DND-41 (cell line): Measurements from ENCODE around the gene CARM1.

Source experiments
- ATAC-seq: fragments of 200-7000 bp; cut with Tn5 transposase; 3 replicates; pipeline ENCODE4 v1.9.1; 2021; ENCODE audit warnings: low read depth; ENCODE audit not compliant: insufficient read depth
- DNase-seq: peaks from one replicate; pipeline ENCODE4 v3.0.0-alpha.2; 2020
- H2AFZ ChIP-seq: 2 replicates; pipeline ENCODE4 v1.6.0; 2012; ENCODE audit warnings: low read depth, low read length
- H3K27ac ChIP-seq: 2 replicates; pipeline ENCODE4 v1.5.1; 2012; ENCODE audit warnings: low read length, inconsistent platforms
- H3K27me3 ChIP-seq: fragments of 200-600 bp; sonication (generic); 2 replicates; pipeline ENCODE4 v1.6.0; 2012; ENCODE audit warnings: low read length, mild to moderate bottlenecking, inconsistent platforms; ENCODE audit not compliant: insufficient read depth, poor library complexity
- H3K36me3 ChIP-seq: 2 replicates; pipeline ENCODE4 v1.5.1; 2012; ENCODE audit warnings: low read length, inconsistent platforms; ENCODE audit not compliant: insufficient read depth
- H3K4me1 ChIP-seq: 2 replicates; pipeline ENCODE4 v1.5.1; 2012; ENCODE audit warnings: mild to moderate bottlenecking, low read length; ENCODE audit not compliant: insufficient read depth
- H3K4me2 ChIP-seq: 2 replicates; pipeline ENCODE4 v1.6.0; 2012; ENCODE audit warnings: mild to moderate bottlenecking, moderate library complexity, low read length, inconsistent platforms; ENCODE audit not compliant: insufficient read depth
- H3K4me3 ChIP-seq, 2 experiments: fragments of 200-600 bp in 1 of 2; shearing (Covaris generic) in 1 of 2; 2 replicates each; pipeline ENCODE4 v1.5.1; 2012 to 2016; ENCODE audit warnings: inconsistent platforms in 2 of 2, low read length in 2 of 2, mild to moderate bottlenecking in 2 of 2, low read depth in 1 of 2, moderate library complexity in 1 of 2
- H3K79me2 ChIP-seq: 2 replicates; pipeline ENCODE4 v1.6.0; 2012; ENCODE audit warnings: low read length, inconsistent platforms; ENCODE audit not compliant: insufficient read depth
- H3K9ac ChIP-seq: 2 replicates; pipeline ENCODE4 v1.6.0; 2012; ENCODE audit warnings: low read depth, mild to moderate bottlenecking, inconsistent platforms, low read length, moderate library complexity
- H3K9me3 ChIP-seq: 2 replicates; pipeline ENCODE4 v1.5.1; 2012; ENCODE audit warnings: low read length, moderate library complexity, mild to moderate bottlenecking, inconsistent platforms; ENCODE audit not compliant: insufficient read depth, severe bottlenecking
- H4K20me1 ChIP-seq: 2 replicates; pipeline ENCODE4 v1.6.0; 2012; ENCODE audit warnings: low read length; ENCODE audit not compliant: insufficient read depth
- EZH2 ChIP-seq: IDR thresholded peaks from 3 replicates; pipeline ENCODE4 v1.6.1; 2012; ENCODE audit warnings: borderline replicate concordance, low read depth, mild to moderate bottlenecking, moderate library complexity, low read length, inconsistent platforms; ENCODE audit not compliant: severe bottlenecking
- TF ChIP-seq, protein P1 (sequence below): IDR thresholded peaks from 2 replicates; pipeline ENCODE4 v1.5.1; 2012; ENCODE audit warnings: borderline replicate concordance, low read length, moderate library complexity, mild to moderate bottlenecking; ENCODE audit not compliant: poor library complexity, severe bottlenecking; ENCODE audit errors: extremely low read depth

Gene CARM1

GRCh38 chr19:10830931-10831779, 40.2 kb upstream of the CARM1 start:
- H3K27ac ChIP-seq, result no peak overlapping the region
- H3K36me3 ChIP-seq, result peaks cover 74% of the 10 kb centered on the region

GRCh38 chr19:10831987-10832938, 39.1 kb upstream of the CARM1 start:
- peaks cover 11% of the 10 kb centered on the region for H3K79me2 ChIP-seq
- DNase-seq, result no peak
- no peak for ATAC-seq
- H3K4me1 ChIP-seq, result peaks cover 22% of the 10 kb centered on the region
- H3K9ac ChIP-seq, result no peak overlapping the region
- H3K36me3 ChIP-seq, result peaks cover 65% of the 10 kb centered on the region
- no peak overlapping the region for H3K27ac ChIP-seq
- H2AFZ ChIP-seq, result no peak overlapping the region
- H4K20me1 ChIP-seq, result peaks cover 25% of the 10 kb centered on the region
- H3K27me3 ChIP-seq, result no peaks in the 10 kb centered on the region
- TF ChIP-seq, protein P1, sequence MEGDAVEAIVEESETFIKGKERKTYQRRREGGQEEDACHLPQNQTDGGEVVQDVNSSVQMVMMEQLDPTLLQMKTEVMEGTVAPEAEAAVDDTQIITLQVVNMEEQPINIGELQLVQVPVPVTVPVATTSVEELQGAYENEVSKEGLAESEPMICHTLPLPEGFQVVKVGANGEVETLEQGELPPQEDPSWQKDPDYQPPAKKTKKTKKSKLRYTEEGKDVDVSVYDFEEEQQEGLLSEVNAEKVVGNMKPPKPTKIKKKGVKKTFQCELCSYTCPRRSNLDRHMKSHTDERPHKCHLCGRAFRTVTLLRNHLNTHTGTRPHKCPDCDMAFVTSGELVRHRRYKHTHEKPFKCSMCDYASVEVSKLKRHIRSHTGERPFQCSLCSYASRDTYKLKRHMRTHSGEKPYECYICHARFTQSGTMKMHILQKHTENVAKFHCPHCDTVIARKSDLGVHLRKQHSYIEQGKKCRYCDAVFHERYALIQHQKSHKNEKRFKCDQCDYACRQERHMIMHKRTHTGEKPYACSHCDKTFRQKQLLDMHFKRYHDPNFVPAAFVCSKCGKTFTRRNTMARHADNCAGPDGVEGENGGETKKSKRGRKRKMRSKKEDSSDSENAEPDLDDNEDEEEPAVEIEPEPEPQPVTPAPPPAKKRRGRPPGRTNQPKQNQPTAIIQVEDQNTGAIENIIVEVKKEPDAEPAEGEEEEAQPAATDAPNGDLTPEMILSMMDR, result no peak
- TF ChIP-seq EZH2, result no peak
- no peaks in the 10 kb centered on the region for H3K9me3 ChIP-seq
- H3K4me2 ChIP-seq, result no peak overlapping the region
- no peak overlapping the region for H3K4me3 ChIP-seq

More at GRCh38 chr19:10830931-10831779, 40.2 kb upstream of the CARM1 start:
- Histone ChIP-seq H3K4me1 (peaks cover 11% of the 10 kb centered on the region), H4K20me1 (peaks cover 25% of the 10 kb centered on the region), H3K4me3 (no peak overlapping the region), H3K9me3 (no peaks in the 10 kb centered on the region), H2AFZ (no peak overlapping the region), H3K9ac (no peak overlapping the region), H3K79me2 (0 out of 2 replicates have a peak, but pooled peaks cover 5% of the 10 kb centered on the region), H3K4me2 (no peak overlapping the region), H3K27me3 (no peaks in the 10 kb centered on the region)
- DNase-seq (no peak), ATAC-seq (no peak)
- TF ChIP-seq, protein P1, result no peak
- TF ChIP-seq EZH2, result no peak

DNA sequence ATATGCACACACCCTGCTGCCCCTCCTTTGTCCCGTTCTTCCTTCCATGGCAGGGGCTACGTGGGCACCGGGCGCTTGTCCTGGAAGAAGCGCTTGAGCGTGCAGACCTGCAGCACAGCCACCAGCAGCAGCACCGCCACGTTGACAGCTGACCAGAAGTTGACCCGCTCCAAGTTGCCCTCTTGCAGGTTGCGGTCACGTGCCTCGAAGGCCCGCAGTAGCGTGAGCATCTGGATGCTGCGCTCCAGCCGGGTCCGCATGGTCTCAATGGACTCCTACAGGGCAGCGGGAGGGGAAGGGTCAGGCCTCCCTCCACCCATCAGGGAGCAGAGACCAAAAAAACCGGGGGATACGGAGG, 38.4 kb upstream of the CARM1 start:
- Histone ChIP-seq H4K20me1 (peaks cover 25% of the 10 kb centered on the region), H3K4me1 (peaks cover 26% of the 10 kb centered on the region), H3K9me3 (no peaks in the 10 kb centered on the region), H2AFZ (no peak overlapping the region), H3K4me2 (no peak overlapping the region), H3K27ac (no peak overlapping the region), H3K9ac (no peak overlapping the region), H3K27me3 (no peaks in the 10 kb centered on the region), H3K4me3 (no peak overlapping the region), H3K79me2 (peaks cover 11% of the 10 kb centered on the region), H3K36me3 (peaks cover 61% of the 10 kb centered on the region)
- TF ChIP-seq, protein P1, result no peak
- TF ChIP-seq EZH2, result no peak
- no peak for DNase-seq
- no peak for ATAC-seq
